Small intestine (tissue), 16 donors: ENCODE results near the gene ATF7IP2. TPM values are rescaled to one million over a fixed set of nuclear protein-coding genes. Genes with fewer than 3 reads are reported as not detected.
"Not testable (repeated sequence)": the region's sequence is repeated elsewhere in the genome, so short reads cannot be mapped to it uniquely, and the experiment has no call there.

Source experiments
- DNase-seq, 2 donors: peaks; one replicate each; pipeline versions ENCODE4 v3.0.0 to v3.0.0-alpha.2; 2013
- FAIRE-seq: peaks from 2 replicates; lab custom pipeline; 2012; peaks lifted over from hg19 to GRCh38; lab: Jason Lieb, UNC
- H3K27ac ChIP-seq, 3 donors: one replicate each; pipeline ENCODE4 v1.5.1; 2013; ENCODE audit warnings: low read length in 2 of 3, mild to moderate bottlenecking in 2 of 3, control low read depth in 1 of 3, inconsistent platforms in 1 of 3, low read depth in 1 of 3, moderate library complexity in 1 of 3
- H3K27me3 ChIP-seq, 3 donors: one replicate each; pipeline ENCODE4 v1.6.1; 2013; ENCODE audit warnings: low read length in 3 of 3, inconsistent platforms in 1 of 3; ENCODE audit not compliant: control insufficient read depth in 3 of 3, insufficient read depth in 3 of 3
- H3K36me3 ChIP-seq, 3 donors: one replicate each; pipeline ENCODE4 v1.6.1; 2013; ENCODE audit warnings: low read length in 3 of 3, inconsistent platforms in 1 of 3, low read depth in 1 of 3, mild to moderate bottlenecking in 1 of 3, moderate library complexity in 1 of 3; ENCODE audit not compliant: control insufficient read depth in 3 of 3, insufficient read depth in 2 of 3
- H3K4me1 ChIP-seq, 3 donors: one replicate each; pipeline ENCODE4 v1.6.1; 2013; ENCODE audit warnings: low read length in 2 of 3, inconsistent platforms in 1 of 3, low read depth in 1 of 3, mild to moderate bottlenecking in 1 of 3, moderate library complexity in 1 of 3; ENCODE audit not compliant: control insufficient read depth in 3 of 3, insufficient read depth in 2 of 3
- H3K4me3 ChIP-seq, 3 donors: one replicate each; pipeline ENCODE4 v1.5.1; 2013; ENCODE audit warnings: low read length in 3 of 3, control low read depth in 1 of 3, inconsistent platforms in 1 of 3, low read depth in 1 of 3, mild to moderate bottlenecking in 1 of 3, moderate library complexity in 1 of 3
- H3K9me3 ChIP-seq, 2 donors: one replicate each; pipeline ENCODE4 v1.6.1; 2013; ENCODE audit warnings: low read depth in 1 of 2, low read length in 1 of 2; ENCODE audit not compliant: control insufficient read depth in 2 of 2, insufficient read depth in 1 of 2
- WGBS, 3 donors: extraction: QIAGEN DNeasy Blood & Tissue Kit; methylation state at CpG; one replicate each; pipeline ENCODE4 v1.1.7; 2013; 5-methylcytosine and 5-hydroxymethylcytosine counted together
- long read RNA-seq, 10 donors: transcript quantifications; one replicate each; lab custom pipeline, GENCODE V29; 2026
- polyA plus RNA-seq, 4 donors: library from polyadenylated mRNA; stranded (reverse) in 3 of 4; unstranded in 1 of 4; fragments of 200-250 nt in 3 of 4; fragments of 120-200 nt in 1 of 4; gene quantifications; one replicate each; pipeline versions ENCODE4 v1.2.1 to v1.2.3, GENCODE V29; 2013
- donor health status: healthy with polysubstance abuse.
- donor health status: control.
- donor health status: control.
- donor health status: Bipolar disorder and iron deficiency.
- donor health status: healthy.

The ATF7IP2 gene, protein sequence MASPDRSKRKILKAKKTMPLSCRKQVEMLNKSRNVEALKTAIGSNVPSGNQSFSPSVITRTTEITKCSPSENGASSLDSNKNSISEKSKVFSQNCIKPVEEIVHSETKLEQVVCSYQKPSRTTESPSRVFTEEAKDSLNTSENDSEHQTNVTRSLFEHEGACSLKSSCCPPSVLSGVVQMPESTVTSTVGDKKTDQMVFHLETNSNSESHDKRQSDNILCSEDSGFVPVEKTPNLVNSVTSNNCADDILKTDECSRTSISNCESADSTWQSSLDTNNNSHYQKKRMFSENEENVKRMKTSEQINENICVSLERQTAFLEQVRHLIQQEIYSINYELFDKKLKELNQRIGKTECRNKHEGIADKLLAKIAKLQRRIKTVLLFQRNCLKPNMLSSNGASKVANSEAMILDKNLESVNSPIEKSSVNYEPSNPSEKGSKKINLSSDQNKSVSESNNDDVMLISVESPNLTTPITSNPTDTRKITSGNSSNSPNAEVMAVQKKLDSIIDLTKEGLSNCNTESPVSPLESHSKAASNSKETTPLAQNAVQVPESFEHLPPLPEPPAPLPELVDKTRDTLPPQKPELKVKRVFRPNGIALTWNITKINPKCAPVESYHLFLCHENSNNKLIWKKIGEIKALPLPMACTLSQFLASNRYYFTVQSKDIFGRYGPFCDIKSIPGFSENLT
- polyA plus RNA-seq, result 10 to 100 TPM in 3 of 4 donors, 1 to 10 TPM in 1; 9.6 to 58.2 (median 23.7) TPM
- long read RNA-seq, donor 1, result 0 reads
- long read RNA-seq, donor 2, transcript ATF7IP2-214 (3 exons, 576 nt), result major isoform, 11 of 20 reads
- long read RNA-seq, donor 2, partial matches to known transcripts, result 7 of 20 reads
- long read RNA-seq, donor 2, other reads (novel, unspliced or antisense), result 0 of 20 reads
- long read RNA-seq, donor 3, transcript ATF7IP2-214 (3 exons, 576 nt), result major isoform, 18 of 25 reads
- long read RNA-seq, donor 3, transcript ATF7IP2-209 (1 exons, 1,681 nt), result minor isoform, 5 of 25 reads
- long read RNA-seq, donor 3, partial matches to known transcripts, result 0 of 25 reads
- long read RNA-seq, donor 3, other reads (novel, unspliced or antisense), result 0 of 25 reads
- long read RNA-seq, donor 4, result 0 reads
- long read RNA-seq, donor 5, transcript ATF7IP2-214 (3 exons, 576 nt), result major isoform, 5 of 11 reads
- long read RNA-seq, donor 5, partial matches to known transcripts, result 0 of 11 reads
- long read RNA-seq, donor 5, other reads (novel, unspliced or antisense), result 0 of 11 reads
- long read RNA-seq, donor 6, transcript ATF7IP2-214 (3 exons, 576 nt), result major isoform, 14 of 24 reads
- long read RNA-seq, donor 6, partial matches to known transcripts, result 8 of 24 reads
- long read RNA-seq, donor 6, other reads (novel, unspliced or antisense), result 0 of 24 reads
- long read RNA-seq, donor 7, transcript ATF7IP2-218 (2 exons, 559 nt), result minor isoform, 7 of 61 reads
- long read RNA-seq, donor 7, transcript ATF7IP2-209 (1 exons, 1,681 nt), result minor isoform, 5 of 61 reads
- long read RNA-seq, donor 7, transcript ATF7IP2-214 (3 exons, 576 nt), result major isoform, 35 of 61 reads
- long read RNA-seq, donor 7, partial matches to known transcripts, result 14 of 61 reads
- long read RNA-seq, donor 7, other reads (novel, unspliced or antisense), result 0 of 61 reads
- long read RNA-seq, donor 8, result 0 reads
- long read RNA-seq, donor 9, partial matches to known transcripts, result 0 of 5 reads
- long read RNA-seq, donor 9, other reads (novel, unspliced or antisense), result 0 of 5 reads
- long read RNA-seq, donor 10, transcript ATF7IP2-214 (3 exons, 576 nt), result major isoform, 12 of 35 reads
- long read RNA-seq, donor 10, partial matches to known transcripts, result 17 of 35 reads
- long read RNA-seq, donor 10, other reads (novel, unspliced or antisense), result 0 of 35 reads

- Histone ChIP-seq H3K36me3 (peaks cover 0 to 8% (median 0%) of the 10 kb centered on the region in 3 donors), H3K27me3 (no peaks in the 10 kb centered on the region), H3K27ac (peak within 1 kb of the TSS; percentile 47 to 85 (median 59)), H3K4me1 (peaks cover 0 to 5% (median 2%) of the 10 kb centered on the region in 3 donors), H3K9me3 (peaks cover 0 to 9% of the 10 kb centered on the region in 2 donors), H3K4me3 (peak within 1 kb of the TSS; percentile 12 to 76 (median 69))
- peak; percentile 86 to 95 for DNase-seq
- no peak for FAIRE-seq
- 4 to 8% (median 7%) methylated on average over 52 to 66 of the region's 66 CpGs for WGBS, 3 donors
Observed at GRCh38 chr16:10385725-10386516, at the start of gene ATF7IP2. TSS of gene ATF7IP2 (plus strand) at chr16:10386061. CDS start at chr16:10430621, 44,560 bp downstream.

- no peak for DNase-seq
- H3K27me3 ChIP-seq, result no peaks in the 10 kb centered on the region
- no peak for FAIRE-seq
- no peaks in the 10 kb centered on the region for H3K4me1 ChIP-seq
- peaks cover 0 to 40% of the 10 kb centered on the region in 2 donors for H3K9me3 ChIP-seq
- WGBS, 3 donors, result 62 to 81% (median 80%) methylated on average over 2 of the region's 2 CpGs
- H3K27ac ChIP-seq, result no peak overlapping the region
- no peaks in the 10 kb centered on the region for H3K36me3 ChIP-seq
- no peak overlapping the region for H3K4me3 ChIP-seq
Observed at GRCh38 chr16:10338426-10338825, 47.4 kb upstream of the ATF7IP2 start.

- Histone ChIP-seq H3K9me3 (peaks cover 0 to 51% of the 10 kb centered on the region in 2 donors), H3K4me1 (no peaks in the 10 kb centered on the region), H3K36me3 (no peaks in the 10 kb centered on the region), H3K27ac (no peak overlapping the region), H3K27me3 (no peaks in the 10 kb centered on the region), H3K4me3 (no peak overlapping the region)
- no peak for DNase-seq
- WGBS, 3 donors, result 81 to 86% (median 85%) methylated on average over 8 of the region's 8 CpGs
- FAIRE-seq, result no peak
Observed at GRCh38 chr16:10339777-10340732, 45.8 kb upstream of the ATF7IP2 start.

- 76% methylated on average over 9 of the region's 9 CpGs for WGBS, 3 donors
Observed at GRCh38 chr16:10343124-10343760, 42.6 kb upstream of the ATF7IP2 start.

GRCh38 chr16:10344699-10345098 is 41.2 kb upstream of the ATF7IP2 start:
- not testable (repeated sequence) for H3K27me3 ChIP-seq, FAIRE-seq, H3K36me3 ChIP-seq, H3K4me1 ChIP-seq, H3K27ac ChIP-seq, H3K4me3 ChIP-seq, DNase-seq
- WGBS, 3 donors, result 82 to 93% (median 86%) methylated on average over 1 of the region's 1 CpG
- peaks cover 0 to 45% of the 10 kb centered on the region in 2 donors for H3K9me3 ChIP-seq

More at GRCh38 chr16:10343124-10343760, 42.6 kb upstream of the ATF7IP2 start:
- Histone ChIP-seq H3K4me3 (no peak overlapping the region), H3K27ac (no peak overlapping the region), H3K9me3 (peaks cover 0 to 56% of the 10 kb centered on the region in 2 donors), H3K4me1 (no peaks in the 10 kb centered on the region), H3K27me3 (no peaks in the 10 kb centered on the region), H3K36me3 (no peaks in the 10 kb centered on the region)
- DNase-seq (peak in 1 of 2 donors; percentile 50), FAIRE-seq (no peak)

DNA sequence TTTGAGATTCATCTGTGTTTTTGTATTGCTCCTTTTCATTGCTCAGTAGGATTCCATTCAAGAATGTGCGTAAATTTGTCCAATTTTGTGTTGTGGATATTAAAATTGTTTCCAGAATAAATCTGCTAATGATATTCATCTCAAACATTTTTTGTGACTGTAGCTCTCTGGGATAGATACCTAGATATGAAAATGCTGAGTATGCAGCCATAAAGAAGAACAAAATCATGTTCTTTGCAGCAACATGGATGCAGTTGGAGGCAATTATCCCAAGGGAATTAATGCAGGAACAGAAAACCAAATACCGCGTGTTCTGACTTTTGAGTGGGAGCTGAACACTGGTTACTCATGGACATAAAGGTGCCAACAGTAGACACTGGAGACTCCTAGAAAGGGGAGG is 40.2 kb upstream of the ATF7IP2 start:
- Histone ChIP-seq H3K4me1 (no peaks in the 10 kb centered on the region), H3K9me3 (peaks cover 0 to 36% of the 10 kb centered on the region in 2 donors), H3K27ac (no peak overlapping the region), H3K36me3 (no peaks in the 10 kb centered on the region), H3K27me3 (no peaks in the 10 kb centered on the region), H3K4me3 (no peak overlapping the region)
- FAIRE-seq (no peak), DNase-seq (no peak)
- 97 to 98% (median 98%) methylated on average over 3 of the region's 3 CpGs for WGBS, 3 donors
